ENCODE results near the gene NOA1.
"Not testable (repeated sequence)": the region's sequence is repeated elsewhere in the genome, so short reads cannot be mapped to it uniquely, and the experiment has no call there.

NOA1 gene

GRCh38 chr4:56937262-56937661 is 40.1 kb downstream of the NOA1 start:
- intact Hi-C loops (cut with micrococcal nuclease), result no loop called here
- no peak overlapping the region for H3K27ac Mint-ChIP-seq
- no peaks in the 10 kb centered on the region for H3K4me1 Mint-ChIP-seq (ENCODE audit: low read depth)
- no peaks in the 10 kb centered on the region for H3K9me3 Mint-ChIP-seq
- no peaks in the 10 kb centered on the region for H3K27me3 Mint-ChIP-seq
- H3K4me3 Mint-ChIP-seq, result no peak overlapping the region
- H3K36me3 Mint-ChIP-seq (ENCODE audit: low read depth), result peaks cover 50% of the 10 kb centered on the region

GRCh38 chr4:56931924-56932323 is 45.5 kb downstream of the NOA1 start:
- H3K27ac Mint-ChIP-seq, result no peak overlapping the region
- intact Hi-C loops (cut with micrococcal nuclease), result no loop called here
- no peaks in the 10 kb centered on the region for H3K4me1 Mint-ChIP-seq (ENCODE audit: low read depth)
- no peaks in the 10 kb centered on the region for H3K9me3 Mint-ChIP-seq
- no peaks in the 10 kb centered on the region for H3K27me3 Mint-ChIP-seq
- H3K36me3 Mint-ChIP-seq (ENCODE audit: low read depth), result peaks cover 68% of the 10 kb centered on the region
- H3K4me3 Mint-ChIP-seq, result no peak overlapping the region

- Mint-ChIP-seq H3K36me3 (ENCODE audit: low read depth) (peaks cover 63% of the 10 kb centered on the region), H3K9me3 (no peaks in the 10 kb centered on the region), H3K27ac (no peak overlapping the region), H3K4me1 (ENCODE audit: low read depth) (no peaks in the 10 kb centered on the region), H3K4me3 (no peak overlapping the region), H3K27me3 (no peaks in the 10 kb centered on the region)
- intact Hi-C loops (cut with micrococcal nuclease), result no loop called here
Measured at GRCh38 chr4:56930638-56931037, 46.8 kb downstream of the NOA1 start.

- no peaks in the 10 kb centered on the region for H3K27me3 Mint-ChIP-seq
- H3K36me3 Mint-ChIP-seq (ENCODE audit: low read depth), result peaks cover 87% of the 10 kb centered on the region
- H3K27ac Mint-ChIP-seq, result no peak overlapping the region
- no peaks in the 10 kb centered on the region for H3K4me1 Mint-ChIP-seq (ENCODE audit: low read depth)
- H3K9me3 Mint-ChIP-seq, result no peaks in the 10 kb centered on the region
- no peak overlapping the region for H3K4me3 Mint-ChIP-seq
- intact Hi-C loops (cut with micrococcal nuclease), result no loop called here
Measured at GRCh38 chr4:56927196-56927595, 50.2 kb downstream of the NOA1 start.

- H3K27ac Mint-ChIP-seq; H3K9me3 Mint-ChIP-seq; H3K4me3 Mint-ChIP-seq; H3K27me3 Mint-ChIP-seq; intact Hi-C loops (cut with micrococcal nuclease): not testable (repeated sequence)
- peaks cover 35% of the 10 kb centered on the region for H3K4me1 Mint-ChIP-seq (ENCODE audit: low read depth)
- H3K36me3 Mint-ChIP-seq (ENCODE audit: low read depth), result peaks cover 61% of the 10 kb centered on the region
Measured at GRCh38 chr4:56914977-56915376, 62.4 kb downstream of the NOA1 start.

- Mint-ChIP-seq H3K9me3 (no peaks in the 10 kb centered on the region), H3K27me3 (no peaks in the 10 kb centered on the region), H3K4me3 (no peak overlapping the region), H3K4me1 (ENCODE audit: low read depth) (peaks cover 37% of the 10 kb centered on the region), H3K27ac (no peak overlapping the region), H3K36me3 (ENCODE audit: low read depth) (peaks cover 56% of the 10 kb centered on the region)
- intact Hi-C loops (cut with micrococcal nuclease), result no loop called here
Measured at GRCh38 chr4:56914336-56914735, 63.1 kb downstream of the NOA1 start.

Data from dendritic cell treated with granulocyte-macrophage colony-stimulating factor and Interleukin-4, amounts not matched to agents 40 ng/mL and 50 ng/mL, for 4 days (primary cell).